Uterus (tissue), 4 donors: Measurements from ENCODE around the gene NUTF2. TPM values are rescaled to one million over a fixed set of nuclear protein-coding genes. Genes with fewer than 3 reads are reported as not detected.

ENCODE experiments used
- DNase-seq, 2 donors: peaks; one replicate each; pipeline ENCODE4 v3.0.0-alpha.2; 2019 to 2020
- H3K27ac ChIP-seq, 2 donors: fragments of 200-600 bp; sonication (generic); 1 replicate in 1 of 2; 2 replicates in 1 of 2; pipeline ENCODE4 v1.5.1; 2016 to 2018
- H3K27me3 ChIP-seq, 2 donors: fragments of 200-600 bp; sonication (generic); one replicate each; pipeline ENCODE4 v1.5.1; 2018 to 2019; ENCODE audit warnings: control low read depth in 1 of 2
- H3K36me3 ChIP-seq, 2 donors: fragments of 200-600 bp; sonication (generic); one replicate each; pipeline ENCODE4 v1.5.1; 2019; ENCODE audit warnings: control low read depth in 1 of 2
- H3K4me1 ChIP-seq, 2 donors: fragments of 200-600 bp; sonication (generic); one replicate each; pipeline ENCODE4 v1.5.1; 2018 to 2019; ENCODE audit warnings: control low read depth in 1 of 2
- H3K4me3 ChIP-seq, 2 donors: fragments of 200-600 bp; sonication (generic); 1 replicate in 1 of 2; 2 replicates in 1 of 2; pipeline ENCODE4 v1.5.1; 2018 to 2019; ENCODE audit warnings: mild to moderate bottlenecking in 1 of 2
- H3K9me3 ChIP-seq, 2 donors: fragments of 200-600 bp; sonication (generic); one replicate each; pipeline ENCODE4 v1.5.1; 2019; ENCODE audit warnings: control low read depth in 1 of 2
- POLR2A ChIP-seq, 2 donors: fragments of 450-650 bp; IDR thresholded peaks; one replicate each; pipeline ENCODE4 v1.6.1; 2016; ENCODE audit warnings: antibody characterized with exemption in 2 of 2, mild to moderate bottlenecking in 1 of 2, moderate library complexity in 1 of 2
- intact Hi-C: fragments of 100-400 bp; cut with DNase I; formaldehyde crosslinking; loops from one replicate; pipeline ENCODE4 v1.15.1; 2023; ENCODE audit warnings: low total_unique reads
- small RNA-seq: library from RNA; depleted of rRNA; stranded (forward); fragments of <200 nt; gene quantifications from one replicate; pipeline ENCODE3, GENCODE V24; 2016
- total RNA-seq, 4 donors: library from RNA; depleted of rRNA in 3 of 4; stranded (reverse); fragments of >200 nt in 3 of 4; gene quantifications; one replicate each; pipeline versions ENCODE4 v1.1.0 to v1.2.4, GENCODE V29; 2014 to 2023
- TF ChIP-seq, protein P1 (sequence below), 4 experiments: fragments of 200-600 bp in 2 of 4; fragments of 450-650 bp in 2 of 4; sonication (generic) in 2 of 4; IDR thresholded peaks; one replicate each; pipeline ENCODE4 v1.5.1; 2016 to 2019; ENCODE audit warnings: antibody characterized with exemption in 4 of 4, mild to moderate bottlenecking in 2 of 4, moderate library complexity in 1 of 4
- donor health status: DM: yes; HTN: yes; CAD: no.

Gene NUTF2
- total RNA-seq, 4 donors from 2014 or later = 43.8 to 76.1 (median 65.4) TPM

DNA sequence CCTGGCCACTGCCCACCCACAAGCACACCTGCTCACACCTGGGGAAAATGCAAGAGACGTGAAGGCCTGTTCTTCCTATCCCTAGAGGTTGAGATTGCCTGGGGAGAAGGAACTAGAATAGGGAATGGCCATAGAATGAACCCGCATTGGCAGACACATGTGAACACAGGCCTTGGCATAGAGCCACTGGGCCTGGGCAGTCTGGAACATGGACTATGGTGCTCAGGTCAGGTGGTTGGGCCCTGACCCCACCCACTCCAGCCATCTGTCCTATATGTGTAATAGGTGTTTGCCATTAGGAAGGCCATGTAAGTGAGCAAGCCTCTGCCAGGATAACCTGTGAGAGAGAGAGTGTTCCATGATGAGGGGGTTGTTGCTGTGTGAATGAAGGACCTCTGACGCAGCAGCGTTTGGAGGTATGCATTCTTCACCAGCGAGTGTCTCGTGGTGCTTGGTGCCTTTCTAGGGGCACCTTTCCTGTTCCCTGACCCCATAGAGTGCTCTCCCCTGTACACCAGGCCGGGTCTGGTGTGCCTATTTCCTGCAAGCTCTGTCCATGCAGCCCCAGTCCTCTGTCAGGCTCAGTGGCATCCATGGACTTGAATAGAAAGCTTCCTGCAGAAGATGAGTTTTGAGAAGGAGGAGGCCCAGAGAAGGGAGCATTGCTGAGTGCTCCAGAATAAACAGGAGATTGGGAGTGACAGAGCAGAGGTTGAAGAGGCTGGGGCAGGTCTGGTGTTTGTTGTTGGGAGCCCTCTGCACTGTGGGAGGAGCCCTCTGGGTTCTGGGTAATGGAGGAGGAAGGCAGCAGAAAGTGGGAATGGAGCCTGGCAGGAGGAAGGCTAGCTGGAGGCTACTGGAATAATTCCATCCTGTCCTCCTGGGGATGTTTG is 69.3 kb downstream of the NUTF2 start:
- Histone ChIP-seq H3K27me3 (no peaks in the 10 kb centered on the region), H3K4me1 (no peaks in the 10 kb centered on the region), H3K4me3 (no peak overlapping the region), H3K36me3 (no peaks in the 10 kb centered on the region), H3K9me3 (no peaks in the 10 kb centered on the region), H3K27ac (no peak overlapping the region)
- TF ChIP-seq, protein P1, sequence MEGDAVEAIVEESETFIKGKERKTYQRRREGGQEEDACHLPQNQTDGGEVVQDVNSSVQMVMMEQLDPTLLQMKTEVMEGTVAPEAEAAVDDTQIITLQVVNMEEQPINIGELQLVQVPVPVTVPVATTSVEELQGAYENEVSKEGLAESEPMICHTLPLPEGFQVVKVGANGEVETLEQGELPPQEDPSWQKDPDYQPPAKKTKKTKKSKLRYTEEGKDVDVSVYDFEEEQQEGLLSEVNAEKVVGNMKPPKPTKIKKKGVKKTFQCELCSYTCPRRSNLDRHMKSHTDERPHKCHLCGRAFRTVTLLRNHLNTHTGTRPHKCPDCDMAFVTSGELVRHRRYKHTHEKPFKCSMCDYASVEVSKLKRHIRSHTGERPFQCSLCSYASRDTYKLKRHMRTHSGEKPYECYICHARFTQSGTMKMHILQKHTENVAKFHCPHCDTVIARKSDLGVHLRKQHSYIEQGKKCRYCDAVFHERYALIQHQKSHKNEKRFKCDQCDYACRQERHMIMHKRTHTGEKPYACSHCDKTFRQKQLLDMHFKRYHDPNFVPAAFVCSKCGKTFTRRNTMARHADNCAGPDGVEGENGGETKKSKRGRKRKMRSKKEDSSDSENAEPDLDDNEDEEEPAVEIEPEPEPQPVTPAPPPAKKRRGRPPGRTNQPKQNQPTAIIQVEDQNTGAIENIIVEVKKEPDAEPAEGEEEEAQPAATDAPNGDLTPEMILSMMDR (IDR thresholded peaks at IDR 0.05) = no peak
- no peak for TF ChIP-seq POLR2A (IDR thresholded peaks at IDR 0.05)
- no peak for DNase-seq
- intact Hi-C loops = no loop called here

DNA sequence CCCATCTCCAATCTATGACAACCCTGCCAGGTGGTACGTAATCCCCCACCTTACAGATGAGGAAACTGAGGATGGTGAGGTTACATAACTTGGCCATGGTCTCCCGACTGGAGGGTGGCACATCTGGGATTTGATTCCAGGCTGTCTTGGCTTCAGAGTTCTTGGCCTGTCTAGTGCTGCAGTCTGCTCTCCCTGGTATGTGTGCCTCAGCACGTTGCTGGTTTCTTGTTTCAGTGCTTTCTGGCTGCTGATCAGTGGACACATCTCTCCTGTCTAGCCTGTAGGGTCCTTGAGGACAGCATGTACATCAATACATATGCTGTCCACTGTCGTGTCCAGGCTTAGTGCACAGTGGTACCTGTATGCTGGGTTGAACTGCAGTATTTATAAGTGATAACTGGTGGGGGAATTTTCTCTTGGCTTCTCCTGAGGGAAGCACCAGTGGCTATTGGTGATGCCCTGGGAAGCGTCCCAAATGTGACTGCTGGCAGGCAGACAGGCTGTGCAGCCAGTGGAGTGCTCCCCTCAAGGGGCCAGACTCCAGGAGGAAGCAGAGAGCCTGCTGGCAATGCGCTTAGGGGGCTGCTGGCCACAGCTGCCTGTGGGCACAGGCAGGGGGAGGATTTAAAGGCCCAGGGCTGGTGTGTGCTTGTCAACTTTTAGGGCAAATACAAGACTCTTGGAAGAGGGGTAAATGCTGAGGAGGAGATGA is 70.6 kb downstream of the NUTF2 start:
- TF ChIP-seq POLR2A (IDR thresholded peaks at IDR 0.05) = no peak
- TF ChIP-seq, protein P1 (IDR thresholded peaks at IDR 0.05) = no peak
- H3K27ac ChIP-seq = peak overlapping the region in 1 of 2 donors; percentile 18
- intact Hi-C loops = no loop called here
- no peaks in the 10 kb centered on the region for H3K36me3 ChIP-seq
- no peak for DNase-seq
- no peak overlapping the region for H3K4me3 ChIP-seq
- no peaks in the 10 kb centered on the region for H3K27me3 ChIP-seq
- H3K9me3 ChIP-seq = no peaks in the 10 kb centered on the region
- no peaks in the 10 kb centered on the region for H3K4me1 ChIP-seq

- TF ChIP-seq POLR2A (IDR thresholded peaks at IDR 0.05) = no peak
- TF ChIP-seq, protein P1 (IDR thresholded peaks at IDR 0.05) = no peak
- no peak overlapping the region for H3K4me3 ChIP-seq
- no peaks in the 10 kb centered on the region for H3K27me3 ChIP-seq
- H3K9me3 ChIP-seq = no peaks in the 10 kb centered on the region
- DNase-seq = no peak
- intact Hi-C loops = no loop called here
- no peaks in the 10 kb centered on the region for H3K36me3 ChIP-seq
- H3K27ac ChIP-seq = peak overlapping the region in 1 of 2 donors; percentile 18
- no peaks in the 10 kb centered on the region for H3K4me1 ChIP-seq
Observed at GRCh38 chr16:67917852-67918236, 71.1 kb downstream of the NUTF2 start.

- no peak overlapping the region for H3K27ac ChIP-seq
- no peaks in the 10 kb centered on the region for H3K27me3 ChIP-seq
- no peak for TF ChIP-seq POLR2A (IDR thresholded peaks at IDR 0.05)
- TF ChIP-seq, protein P1 (IDR thresholded peaks at IDR 0.05) = no peak
- H3K9me3 ChIP-seq = no peaks in the 10 kb centered on the region
- no peak overlapping the region for H3K4me3 ChIP-seq
- no peak for DNase-seq
- no peaks in the 10 kb centered on the region for H3K4me1 ChIP-seq
- intact Hi-C loops = loop anchor here (10.0 kb wide), 1 partner anchor 105 kb away; no protein-coding TSS in a partner anchor
- no peaks in the 10 kb centered on the region for H3K36me3 ChIP-seq
Observed at GRCh38 chr16:67919622-67920221, 73.0 kb downstream of the NUTF2 start.

Small RNA genes within 50 kb of the gene (small RNA-seq; reads per million reads assigned to genes)
- gene AC040162.2 (not detected), gene NRN1L (not detected)

Other genes with a start within 250 kb of the NUTF2 start
- 1 to 10 TPM in 1 of 4 donors, under 1 TPM in 2, not detected in 1; 0.41 to 1.2 (median 0.51) TPM for gene CARMIL2, start 201.8 kb upstream of the NUTF2 start, total RNA-seq
- 10 to 100 TPM; 17.8 to 33.4 (median 29.8) TPM for gene ACD, start 186.7 kb upstream of the NUTF2 start, total RNA-seq
- 10 to 100 TPM in 1 of 4 donors, 1 to 10 TPM in 2, not detected in 1; 1.6 to 32.9 (median 7.9) TPM for gene PARD6A, start 186.0 kb upstream of the NUTF2 start, total RNA-seq
- 10 to 100 TPM in 3 of 4 donors, 1 to 10 TPM in 1; 4.1 to 22.4 (median 13.7) TPM for gene ENKD1, start 180.2 kb upstream of the NUTF2 start, total RNA-seq
- gene C16orf86, start 180.1 kb upstream of the NUTF2 start, total RNA-seq = 1 to 10 TPM in 3 of 4 donors, not detected in 1; 5.3 to 8.6 (median 6.9) TPM
- gene GFOD2, start 127.6 kb upstream of the NUTF2 start, total RNA-seq = 10 to 100 TPM; 11.0 to 28.5 (median 26.3) TPM
- 10 to 100 TPM in 1 of 4 donors, 1 to 10 TPM in 3; 4.9 to 22.7 (median 8.5) TPM for gene RANBP10, start 40.4 kb upstream of the NUTF2 start, total RNA-seq
- gene TSNAXIP1, start 40.0 kb upstream of the NUTF2 start, total RNA-seq = 1 to 10 TPM; 2.7 to 4.9 (median 3.6) TPM
- 100 to 1,000 TPM in 1 of 4 donors, 10 to 100 TPM in 3; 43.3 to 105 (median 57.6) TPM for gene THAP11, start 4.6 kb upstream of the NUTF2 start, total RNA-seq
- gene CENPT, start 760 bp downstream of the NUTF2 start, total RNA-seq = 10 to 100 TPM; 29.4 to 70.2 (median 52.8) TPM
- 10 to 100 TPM; 19.4 to 63.7 (median 50.7) TPM for gene EDC4, start 26.1 kb downstream of the NUTF2 start, total RNA-seq
- 1 to 10 TPM in 1 of 4 donors, not detected in 3; 2.1 TPM for gene NRN1L, start 38.0 kb downstream of the NUTF2 start, total RNA-seq
- gene PSKH1, start 46.3 kb downstream of the NUTF2 start, total RNA-seq = 10 to 100 TPM in 3 of 4 donors, 1 to 10 TPM in 1; 3.1 to 34.3 (median 24.5) TPM
- gene CTRL, start 84.9 kb downstream of the NUTF2 start, total RNA-seq = 1 to 10 TPM in 1 of 4 donors, not detected in 3; 1.0 TPM
- 10 to 100 TPM in 3 of 4 donors, 1 to 10 TPM in 1; 9.5 to 30.7 (median 15.3) TPM for gene PSMB10, start 89.9 kb downstream of the NUTF2 start, total RNA-seq
- 10 to 100 TPM; 11.0 to 75.2 (median 12.4) TPM for gene LCAT, start 97.2 kb downstream of the NUTF2 start, total RNA-seq
- 100 to 1,000 TPM in 1 of 4 donors, 10 to 100 TPM in 3; 25.6 to 137 (median 62.3) TPM for gene SLC12A4, start 121.7 kb downstream of the NUTF2 start, total RNA-seq
- gene DPEP3, start 133.6 kb downstream of the NUTF2 start, total RNA-seq = under 1 TPM in 1 of 4 donors, not detected in 3; 0.14 TPM
- 1 to 10 TPM in 1 of 4 donors, under 1 TPM in 2, not detected in 1; 0.77 to 2.3 (median 0.83) TPM for gene DPEP2, start 152.6 kb downstream of the NUTF2 start, total RNA-seq
- gene DPEP2NB, start 169.0 kb downstream of the NUTF2 start, total RNA-seq = not detected
- gene DDX28, start 176.3 kb downstream of the NUTF2 start, total RNA-seq = 10 to 100 TPM in 2 of 4 donors, 1 to 10 TPM in 2; 2.9 to 14.1 (median 11.8) TPM
- gene DUS2, start 176.4 kb downstream of the NUTF2 start, total RNA-seq = 10 to 100 TPM in 1 of 4 donors, 1 to 10 TPM in 3; 2.0 to 18.4 (median 5.6) TPM
- gene NFATC3, start 238.4 kb downstream of the NUTF2 start, total RNA-seq = 10 to 100 TPM; 22.6 to 74.0 (median 48.4) TPM